Thyroid gland (tissue), 4 donors: Measurements from ENCODE around the gene KCNQ2.

Experiments used
- CTCF ChIP-seq, 6 experiments: fragments of 200-600 bp in 3 of 6; fragments of 450-650 bp in 3 of 6; sonication (generic) in 3 of 6; IDR thresholded peaks; one replicate each; pipeline ENCODE4 v1.5.1; 2016 to 2019; ENCODE audit warnings: antibody characterized with exemption in 6 of 6, mild to moderate bottlenecking in 2 of 6, inconsistent platforms in 1 of 6, moderate library complexity in 1 of 6
- POLR2A ChIP-seq, 2 donors: fragments of 450-650 bp; IDR thresholded peaks; one replicate each; pipeline ENCODE4 v1.6.1; 2017; ENCODE audit warnings: antibody characterized with exemption in 2 of 2, mild to moderate bottlenecking in 2 of 2, moderate library complexity in 1 of 2

- no peak for TF ChIP-seq CTCF (IDR thresholded peaks at IDR 0.05)
- TF ChIP-seq POLR2A (IDR thresholded peaks at IDR 0.05), result no peak
Measured at GRCh38 chr20:63449796-63450730, 22.4 kb downstream of the KCNQ2 start.
